ENCODE measurements around the gene KIR3DL2.
"Not testable (repeated sequence)": the region's sequence is repeated elsewhere in the genome, so short reads cannot be mapped to it uniquely, and the experiment has no call there.

KIR3DL2 gene

DNA sequence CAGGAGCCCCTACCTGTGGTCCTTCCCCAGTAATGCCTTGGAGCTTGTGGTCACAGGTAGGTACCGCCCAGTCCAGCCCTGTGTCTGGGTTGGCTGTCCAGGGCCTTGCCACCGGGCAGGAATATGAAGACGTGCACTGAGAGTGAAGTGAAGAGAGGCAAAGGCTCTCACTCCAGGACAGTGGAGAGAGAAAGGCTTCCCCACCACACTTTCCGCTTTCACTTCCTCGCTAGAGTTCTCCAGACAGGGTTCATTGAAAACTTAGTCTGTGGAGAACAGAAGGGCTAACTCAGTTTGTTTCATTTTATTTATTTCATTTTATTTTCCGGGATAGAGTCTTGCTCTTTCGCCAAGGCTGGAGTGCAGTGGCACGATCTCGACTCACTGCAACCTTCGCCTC lies 38.0 kb downstream of the KIR3DL2 start:
- TF ChIP-seq CTCF (conservative IDR thresholded peaks at IDR 0.05) (no peak), ZFX (IDR thresholded peaks at IDR 0.05) (no peak)
- H3K27ac ChIP-seq, result no peak overlapping the region

GRCh38 chr19:54889566-54889965 lies 39.3 kb downstream of the KIR3DL2 start:
- H3K27ac ChIP-seq, result no peak overlapping the region
- TF ChIP-seq ZFX (IDR thresholded peaks at IDR 0.05) (no peak), CTCF (conservative IDR thresholded peaks at IDR 0.05) (no peak)

- TF ChIP-seq CTCF (conservative IDR thresholded peaks at IDR 0.05), result no peak
- TF ChIP-seq ZFX (IDR thresholded peaks at IDR 0.05), result no peak
- H3K27ac ChIP-seq, result no peak overlapping the region
Observed at GRCh38 chr19:54893406-54893805, 43.2 kb downstream of the KIR3DL2 start.

- H3K27ac ChIP-seq, result not testable (repeated sequence)
Observed at GRCh38 chr19:54894106-54894505, 43.9 kb downstream of the KIR3DL2 start.

DNA sequence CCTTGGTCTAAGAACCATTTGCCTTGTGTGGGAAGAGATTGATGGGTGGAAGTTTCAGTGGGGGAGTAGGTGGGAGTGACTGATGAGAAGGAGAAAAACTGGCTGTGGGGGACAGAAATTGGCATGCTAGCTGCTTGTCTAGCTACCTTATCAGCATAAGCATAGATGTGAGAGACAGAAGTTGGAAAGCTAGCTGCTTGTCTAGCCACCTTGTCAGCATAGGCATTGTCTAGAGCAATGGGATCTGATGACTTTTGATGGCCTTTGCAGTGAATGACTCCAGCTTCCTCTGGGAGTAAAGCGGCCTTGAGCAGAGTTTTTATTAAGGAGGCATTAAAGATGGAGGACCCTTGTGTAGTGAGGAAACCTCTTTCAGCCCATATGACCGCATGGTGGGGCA lies 45.8 kb downstream of the KIR3DL2 start:
- TF ChIP-seq CTCF (conservative IDR thresholded peaks at IDR 0.05) (no peak), ZFX (IDR thresholded peaks at IDR 0.05) (no peak)
- H3K27ac ChIP-seq, result no peak overlapping the region

DNA sequence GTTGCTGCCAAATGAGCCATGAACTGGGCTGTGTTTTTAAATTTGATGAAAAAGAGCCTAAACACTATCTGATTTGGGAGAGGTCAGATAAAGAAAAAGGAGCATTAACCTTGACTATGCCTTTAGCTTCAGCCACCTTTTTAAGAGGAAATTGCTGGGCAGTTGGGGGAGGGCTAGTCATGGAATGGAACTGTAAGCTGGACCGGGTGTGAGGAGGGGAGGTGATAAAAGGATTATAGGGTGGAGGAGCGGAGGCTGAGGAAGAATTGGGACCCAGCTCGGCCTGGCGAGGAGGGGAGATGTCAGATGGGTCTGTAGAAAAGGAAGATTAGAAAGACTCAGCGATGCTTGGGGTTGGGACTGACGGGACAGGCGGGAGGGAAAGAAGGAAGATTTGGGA lies 48.4 kb downstream of the KIR3DL2 start:
- H3K27ac ChIP-seq, result not testable (repeated sequence)

DNA sequence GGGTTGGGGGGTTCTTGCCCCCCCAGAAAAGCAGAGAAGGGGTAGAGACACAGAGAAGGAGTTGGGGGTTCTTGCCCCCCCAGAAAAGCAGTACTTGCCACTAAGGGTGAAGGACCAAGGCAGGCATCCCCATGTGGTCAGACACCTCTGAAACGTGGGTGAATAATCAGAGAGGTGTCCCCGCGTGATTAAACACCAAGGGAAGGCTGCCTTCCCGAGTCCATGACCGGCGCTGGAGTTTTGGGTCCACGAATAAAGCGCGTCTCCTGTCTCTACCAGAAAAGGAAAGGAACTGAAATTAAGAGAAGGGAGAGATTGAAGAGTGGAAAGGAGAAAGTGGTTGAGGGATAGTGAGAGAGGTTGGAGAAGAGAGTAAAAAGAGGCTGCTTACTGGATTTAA lies 49.4 kb downstream of the KIR3DL2 start:
- not testable (repeated sequence) for H3K27ac ChIP-seq

- not testable (repeated sequence) for H3K27ac ChIP-seq
Observed at GRCh38 chr19:54901153-54901552, 50.9 kb downstream of the KIR3DL2 start.

DNA sequence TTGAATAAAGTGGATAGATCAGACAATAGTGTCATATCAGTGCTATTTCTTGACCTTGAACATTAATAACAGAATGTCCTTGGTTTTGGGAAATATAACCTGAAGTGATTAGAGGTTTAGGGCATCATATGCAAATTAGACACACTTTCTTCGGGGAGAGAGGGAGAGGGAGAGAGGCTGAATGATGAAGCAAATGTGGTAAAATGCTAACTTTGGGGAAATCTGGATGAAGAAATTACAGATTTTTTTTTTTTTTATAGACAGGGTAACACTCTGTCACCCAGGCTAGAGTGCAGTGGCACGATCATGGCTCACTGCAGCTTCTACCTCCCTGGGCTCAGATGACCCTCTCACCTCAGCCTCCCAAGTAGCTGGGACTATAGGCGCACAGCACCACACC lies 51.8 kb downstream of the KIR3DL2 start:
- TF ChIP-seq CTCF (conservative IDR thresholded peaks at IDR 0.05), result no peak
- no peak for TF ChIP-seq ZFX (IDR thresholded peaks at IDR 0.05)
- H3K27ac ChIP-seq, result no peak overlapping the region

- H3K27ac ChIP-seq, result no peak overlapping the region
- TF ChIP-seq ZFX (IDR thresholded peaks at IDR 0.05) (no peak), CTCF (conservative IDR thresholded peaks at IDR 0.05) (no peak)
Observed at GRCh38 chr19:54903303-54903702, 53.1 kb downstream of the KIR3DL2 start.

DNA sequence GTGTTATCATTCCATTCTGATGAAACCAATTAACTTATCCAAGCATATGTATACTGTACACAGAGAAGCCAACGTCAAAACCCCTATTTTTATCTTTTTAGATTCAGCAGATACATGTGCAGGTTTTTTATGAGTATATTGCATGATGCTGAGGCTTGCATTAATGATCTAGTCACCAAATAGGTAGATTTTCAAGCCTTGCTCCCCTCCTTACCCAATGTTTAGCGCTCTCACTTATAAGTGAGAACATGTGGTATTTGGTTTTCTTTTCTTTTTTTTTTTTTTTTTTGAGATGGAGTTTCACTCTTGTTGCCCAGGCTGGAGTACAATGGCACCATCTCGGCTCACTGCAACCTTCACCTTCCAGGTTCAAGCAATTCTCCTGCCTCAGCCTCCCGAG lies 54.0 kb downstream of the KIR3DL2 start:
- not testable (repeated sequence) for H3K27ac ChIP-seq

Measured in C4-2B (cell line).